Endometrium (tissue), 2 donors: Measurements from ENCODE around the gene ABCB6.

Source experiments
- FAIRE-seq: peaks from 2 replicates; lab custom pipeline; 2012; peaks lifted over from hg19 to GRCh38; lab: Jason Lieb, UNC
- donor health status: control.
- donor health status: control.

Gene ABCB6

DNA sequence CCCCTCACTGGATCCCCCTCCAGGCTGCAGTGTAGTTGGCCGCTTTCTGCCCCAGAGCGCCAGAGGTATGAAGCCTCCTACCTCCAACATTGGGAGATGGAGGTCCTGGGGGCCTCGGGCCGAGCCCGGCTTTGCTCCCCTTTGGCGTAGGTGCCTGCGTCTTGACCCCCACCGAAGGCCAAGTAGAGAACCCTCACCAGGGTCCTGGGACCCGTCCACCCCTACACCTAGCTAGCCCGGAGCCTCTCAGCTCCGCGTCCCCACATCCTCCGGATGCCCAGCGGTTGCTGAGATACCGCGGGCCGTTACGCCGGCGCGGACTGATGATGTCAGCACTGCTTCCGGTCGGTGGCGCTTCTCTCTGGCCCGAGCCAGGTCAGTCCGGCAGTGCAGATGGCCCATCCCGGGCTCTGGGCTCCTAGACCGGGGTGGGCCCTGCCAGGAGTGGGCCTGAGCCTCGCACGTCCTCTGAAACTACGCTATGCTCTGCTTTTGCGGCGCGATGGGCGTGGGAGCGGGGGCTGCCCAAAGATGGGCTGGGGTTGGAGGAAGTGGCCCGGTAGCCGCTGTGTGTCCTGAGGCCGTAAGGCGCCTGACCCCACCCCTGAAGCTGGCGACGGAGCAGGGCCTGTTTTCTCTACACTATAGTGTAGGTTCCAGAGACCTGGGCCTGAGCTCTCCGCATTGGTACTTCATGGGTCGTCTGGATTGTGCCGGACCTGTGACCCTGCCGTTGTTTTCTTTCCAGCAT is 26.6 kb upstream of the ABCB6 start, which contains the start of the genes GLB1L and STK16:
TSS of gene GLB1L (minus strand) at position 297 of the 751 bp plus-strand sequence. CDS start 1,871 bp downstream, outside the sequence.
TSS of gene STK16 (plus strand) at position 332 of the 751 bp plus-strand sequence. CDS start 521 bp downstream, outside the sequence.
- FAIRE-seq = no peak

DNA sequence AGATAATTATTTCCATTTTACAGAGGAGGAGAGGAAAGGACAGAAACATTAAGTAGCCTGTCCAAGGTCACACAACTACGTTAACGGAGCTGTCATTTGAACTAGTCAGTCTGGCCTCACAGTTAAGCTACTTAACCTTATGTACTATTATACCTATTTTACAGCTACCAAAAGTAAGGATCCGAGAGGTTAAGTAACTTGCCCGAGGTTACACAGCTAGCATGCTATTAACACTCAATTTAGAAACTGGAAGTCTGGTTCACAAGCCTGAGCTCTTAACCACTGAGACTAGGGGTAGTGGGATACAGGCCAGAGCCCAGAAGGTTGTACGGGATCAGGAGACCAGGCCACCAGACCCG is 26.0 kb upstream of the ABCB6 start:
- no peak for FAIRE-seq

DNA sequence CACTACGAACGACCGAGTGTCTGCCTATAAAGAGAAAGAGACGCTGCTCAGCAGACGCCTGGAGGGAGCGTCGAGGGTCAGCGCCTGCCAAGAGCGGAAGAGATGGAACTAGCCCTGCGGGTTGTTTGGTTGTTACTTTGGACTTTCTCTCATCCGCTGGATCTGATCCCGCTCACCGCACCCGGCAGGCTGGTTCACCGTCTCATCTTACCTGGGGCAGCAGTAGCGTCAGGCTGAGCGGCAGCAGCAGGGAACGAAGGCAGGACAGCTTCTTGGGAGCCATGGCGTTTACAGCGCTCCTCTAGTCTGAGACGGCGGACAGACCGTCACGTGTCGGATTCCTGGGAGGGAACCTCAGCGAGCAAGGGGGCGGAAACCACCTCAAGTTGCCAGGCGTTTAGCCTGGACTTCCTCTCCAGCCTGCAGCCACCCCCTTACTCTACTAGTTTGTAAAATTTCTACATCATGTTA is 24.6 kb upstream of the ABCB6 start:
- FAIRE-seq = no peak

DNA sequence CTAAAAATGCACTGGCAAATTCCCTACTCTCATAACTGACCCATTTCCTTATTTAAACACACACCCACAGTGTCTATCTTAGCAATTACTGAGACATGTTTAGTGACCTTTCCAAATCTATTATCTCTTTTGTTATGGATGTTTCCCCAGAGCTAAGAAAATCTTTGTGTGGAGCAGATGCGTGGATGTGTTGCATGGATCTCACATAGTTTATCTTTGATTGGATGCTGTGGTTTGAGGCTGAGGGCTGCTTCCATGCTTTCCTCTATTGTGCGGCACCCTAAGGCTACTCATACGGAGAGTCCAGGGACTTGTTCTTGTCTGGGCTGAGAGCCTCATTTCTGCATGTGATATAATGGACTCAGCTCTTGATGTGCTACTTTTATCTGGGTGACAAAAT is 15.6 kb upstream of the ABCB6 start:
- FAIRE-seq = no peak

DNA sequence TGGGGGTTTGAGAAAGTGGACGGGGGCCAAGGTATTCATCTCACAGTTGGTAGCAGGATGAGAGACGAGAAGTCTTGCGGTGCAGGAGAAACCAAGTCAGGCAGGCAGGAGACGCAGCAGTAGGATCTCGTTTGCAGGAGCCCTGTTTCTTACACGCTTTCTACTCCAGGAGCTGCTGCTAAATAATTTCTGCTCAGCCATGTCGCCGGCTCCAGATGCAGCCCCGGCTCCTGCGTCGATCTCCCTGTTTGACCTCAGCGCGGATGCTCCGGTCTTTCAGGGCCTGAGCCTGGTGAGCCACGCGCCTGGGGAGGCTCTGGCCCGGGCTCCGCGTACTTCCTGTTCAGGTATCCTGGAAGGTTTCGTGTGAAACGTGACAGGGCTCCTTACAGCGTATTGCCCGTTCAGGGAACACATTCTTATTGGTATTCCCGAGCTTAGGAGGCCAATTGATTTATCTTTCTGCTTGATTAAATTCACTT is 11.3 kb upstream of the ABCB6 start:
- no peak for FAIRE-seq

DNA sequence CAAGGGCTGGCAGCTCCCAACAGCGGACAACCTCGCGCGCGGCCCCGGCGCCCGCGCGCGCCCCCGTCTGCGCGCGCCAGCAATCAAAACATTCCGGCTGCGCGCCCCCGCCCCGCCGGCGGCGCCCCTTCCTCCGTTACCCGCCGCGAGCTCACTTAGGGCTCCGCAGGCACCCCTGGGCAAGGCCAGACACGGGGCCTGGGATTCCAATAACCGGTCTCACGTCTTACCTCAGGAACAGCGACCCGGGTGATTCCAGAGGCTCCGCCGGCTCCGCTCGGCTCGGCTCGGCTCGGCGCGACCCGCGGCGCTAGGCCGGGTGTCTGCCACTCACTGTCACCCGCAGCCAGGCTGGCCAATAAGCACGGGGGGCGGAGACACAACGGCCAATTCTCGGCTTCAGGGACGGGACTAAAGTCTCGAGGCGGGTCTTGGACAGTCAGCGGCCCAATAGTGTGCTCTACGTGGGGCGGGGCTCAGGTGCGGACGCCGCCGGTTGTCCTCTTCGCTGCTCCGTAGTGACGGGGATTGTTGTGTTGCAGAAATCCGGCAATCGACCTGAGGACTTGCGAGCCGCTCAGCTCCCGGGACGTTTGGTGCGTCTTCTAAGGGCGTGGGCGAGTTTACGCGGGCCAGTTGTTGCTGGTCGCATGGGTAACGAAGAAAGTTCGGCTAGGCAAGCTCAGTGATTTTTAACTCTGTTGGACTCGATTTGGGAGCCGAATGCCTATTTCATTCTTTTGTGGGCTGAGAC is 10.7 kb upstream of the ABCB6 start, which contains the start of the genes ANKZF1 and ATG9A:
TSS of gene ANKZF1 (plus strand) at position 502 of the 754 bp plus-strand sequence. CDS start 452 bp downstream, outside the sequence.
TSS of gene ATG9A (minus strand) at position 332 of the 754 bp plus-strand sequence. CDS start 1,612 bp downstream, outside the sequence.
- peak; percentile 92 for FAIRE-seq

DNA sequence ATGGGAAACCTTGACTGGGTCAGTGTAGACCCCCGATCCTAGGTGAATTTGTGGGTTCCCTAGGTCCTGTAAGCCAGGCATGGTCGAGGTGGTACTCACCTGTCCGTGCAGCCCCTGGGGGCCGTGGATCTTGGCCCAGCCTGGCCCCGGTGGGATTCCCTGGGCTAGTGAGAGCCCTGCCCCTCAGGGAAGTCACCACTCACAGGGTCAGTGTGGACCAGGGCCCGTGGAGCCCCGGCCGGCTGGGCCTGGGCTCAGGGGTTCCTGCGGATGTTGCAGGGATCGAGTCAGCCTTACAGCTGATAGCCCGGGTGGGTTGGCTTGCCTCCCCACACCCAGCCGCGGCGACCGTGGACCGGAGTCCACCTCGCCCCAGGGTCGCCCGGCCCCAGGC is 10.2 kb upstream of the ABCB6 start:
- no peak for FAIRE-seq

DNA sequence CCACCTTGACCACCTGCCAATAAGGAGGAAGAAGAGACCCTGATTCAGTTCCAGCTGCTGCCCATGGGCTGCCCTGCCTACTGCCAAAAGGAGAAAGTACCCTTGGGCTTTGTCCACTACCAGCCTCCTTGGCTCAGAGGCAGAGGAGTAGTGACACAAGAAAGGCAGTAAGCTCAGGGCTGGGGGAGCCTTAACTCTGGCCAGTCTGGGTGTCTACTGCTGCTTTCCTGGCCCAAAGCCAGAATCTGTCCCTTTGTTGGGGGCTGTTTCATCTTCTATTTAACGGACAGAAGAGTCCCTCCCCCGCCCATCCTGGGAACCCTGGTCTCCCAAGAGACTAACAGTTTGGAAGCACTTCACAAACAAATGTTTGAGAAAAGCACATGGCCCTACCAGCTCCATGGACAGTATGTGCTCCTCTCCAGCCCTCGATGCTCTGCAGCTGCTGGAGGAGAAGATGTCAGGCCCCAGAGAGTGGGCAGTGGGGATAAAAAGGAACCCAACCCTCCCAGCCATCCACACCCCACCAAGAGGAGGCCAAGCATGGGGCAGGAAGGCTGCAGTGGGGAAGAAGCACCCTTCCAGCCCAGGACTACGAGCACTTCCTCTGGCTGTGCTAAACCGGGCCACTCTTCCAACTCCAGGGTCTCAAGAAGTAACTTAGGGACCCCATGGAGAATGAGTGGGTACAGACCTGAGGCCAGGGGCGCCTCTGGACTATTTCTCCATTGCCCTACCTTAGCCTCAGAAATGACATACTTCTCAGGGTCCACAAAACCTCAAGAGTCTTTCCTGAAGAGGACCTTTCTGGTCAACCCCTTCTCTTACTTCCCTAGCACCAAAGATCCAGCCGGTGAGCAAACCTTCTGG is 9.5 kb upstream of the ABCB6 start:
- no peak for FAIRE-seq

DNA sequence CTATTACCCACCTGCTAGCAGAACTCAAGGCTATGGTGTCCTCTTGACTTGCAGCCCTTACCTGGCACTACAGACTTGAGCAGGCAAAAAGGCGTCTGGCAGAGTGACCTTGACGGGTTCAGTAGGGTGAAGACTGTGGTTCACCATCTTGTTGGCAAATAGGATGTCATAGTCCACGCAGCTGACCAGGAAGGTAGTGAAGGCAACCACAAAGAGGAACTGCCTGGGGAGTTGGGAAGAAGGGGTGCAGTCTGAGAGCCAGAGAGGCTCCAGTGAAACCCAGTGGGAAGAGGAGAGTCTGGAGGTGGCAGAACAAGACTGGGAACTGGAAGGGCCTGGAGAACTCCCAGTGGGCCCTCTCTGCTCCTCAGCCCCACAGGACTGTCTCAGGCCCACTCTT is 6.6 kb upstream of the ABCB6 start:
- no peak for FAIRE-seq

DNA sequence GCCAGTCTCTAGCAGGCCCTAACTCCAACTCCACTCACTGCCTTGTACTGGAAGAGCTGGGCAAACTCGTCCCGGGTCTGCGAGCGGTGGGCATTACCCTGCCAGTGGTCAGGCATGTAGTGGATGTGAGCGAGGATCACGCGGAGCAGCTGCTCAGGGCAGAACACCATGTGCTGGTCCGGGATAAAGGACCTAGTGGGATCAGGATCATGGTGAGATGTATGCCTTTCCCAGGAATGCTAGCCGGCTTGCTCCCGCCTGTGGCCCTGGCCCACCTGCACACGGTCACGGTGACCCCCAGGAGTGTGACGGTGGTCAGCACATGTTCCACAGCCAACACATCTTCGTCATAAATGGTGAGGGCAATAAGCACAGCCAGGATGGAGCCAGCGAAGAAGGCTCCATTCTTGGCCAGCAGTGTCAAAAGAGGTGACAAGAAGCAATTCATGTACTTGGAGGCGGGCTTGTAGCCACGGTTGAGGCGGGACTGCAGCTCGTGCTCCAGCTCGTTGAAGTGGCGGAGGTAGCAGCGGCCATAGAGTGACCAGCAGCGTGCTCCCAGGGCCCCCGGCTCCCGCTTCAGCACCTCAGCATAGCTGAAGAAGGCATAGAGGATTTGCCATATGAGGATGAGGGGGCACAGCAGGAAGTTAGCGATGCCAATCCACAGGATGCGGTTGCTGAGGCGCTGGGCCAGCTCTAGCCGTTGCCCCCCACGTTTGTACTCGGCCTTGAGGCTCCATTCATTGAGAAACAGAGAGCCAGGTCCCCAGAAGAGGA is 5.3 kb upstream of the ABCB6 start:
- no peak for FAIRE-seq

DNA sequence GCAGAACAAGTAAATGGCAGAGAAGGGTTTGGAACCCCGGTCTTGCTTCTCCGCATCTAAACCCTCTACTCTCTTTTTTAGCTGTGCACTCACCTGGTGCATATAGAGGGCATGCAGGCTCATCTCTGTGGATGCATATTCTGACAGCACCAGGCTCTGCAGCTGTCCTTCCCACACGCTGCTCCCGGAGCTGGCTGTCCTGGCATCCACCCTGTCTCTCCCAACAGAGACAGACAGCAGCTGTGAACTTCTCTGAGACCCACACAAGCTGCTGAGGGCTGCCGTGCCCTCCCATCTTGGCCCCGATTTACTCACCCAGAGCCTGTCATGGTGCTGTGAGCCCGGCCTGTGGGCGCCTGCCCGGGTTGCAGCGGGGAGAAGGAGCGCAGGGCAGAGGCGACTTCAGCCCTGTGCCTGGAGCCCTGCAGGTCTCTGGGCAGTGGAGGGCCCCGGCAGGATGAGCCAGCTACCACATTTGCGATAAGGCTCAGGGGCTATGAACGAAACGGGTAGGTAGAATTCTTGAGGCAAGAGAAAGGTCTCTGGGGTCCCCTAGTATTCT is 3.3 kb upstream of the ABCB6 start:
- no peak for FAIRE-seq

DNA sequence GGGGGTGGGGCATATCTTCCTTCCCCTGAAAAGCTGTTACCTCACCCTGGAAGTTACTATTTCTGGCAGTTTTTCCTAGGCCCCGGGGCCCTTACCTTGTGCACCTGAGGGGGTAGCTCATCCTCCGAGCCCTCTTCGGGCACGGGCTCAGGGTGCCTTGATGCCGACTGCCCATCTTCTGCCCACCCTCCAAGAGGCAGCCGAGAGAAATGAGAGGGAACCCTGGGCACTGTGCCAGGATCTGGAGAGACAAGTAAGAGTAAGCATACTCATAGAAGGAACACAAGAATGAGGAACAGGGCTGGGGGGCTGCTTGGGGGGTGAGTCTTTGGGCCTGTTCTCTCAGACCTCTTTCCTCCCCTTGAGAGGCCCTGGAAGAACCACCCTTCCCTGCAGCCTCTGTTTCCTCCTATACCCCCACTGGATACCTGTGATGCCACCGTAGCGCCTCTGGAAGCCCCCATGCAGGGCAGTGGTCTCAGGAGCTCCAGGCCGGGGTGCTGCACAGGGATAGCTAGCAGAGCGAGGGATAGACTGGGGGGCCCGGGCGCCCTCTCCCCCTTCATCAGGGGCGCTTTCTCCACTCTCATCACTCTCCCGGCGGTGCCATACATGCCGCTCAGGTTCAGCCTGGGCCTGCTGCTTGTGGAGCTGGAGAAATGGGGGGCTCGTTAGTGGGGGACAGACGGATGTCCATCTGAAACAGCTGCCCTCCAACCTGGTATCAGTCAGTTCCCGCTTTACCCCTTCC is 2.1 kb upstream of the ABCB6 start:
- no peak for FAIRE-seq

DNA sequence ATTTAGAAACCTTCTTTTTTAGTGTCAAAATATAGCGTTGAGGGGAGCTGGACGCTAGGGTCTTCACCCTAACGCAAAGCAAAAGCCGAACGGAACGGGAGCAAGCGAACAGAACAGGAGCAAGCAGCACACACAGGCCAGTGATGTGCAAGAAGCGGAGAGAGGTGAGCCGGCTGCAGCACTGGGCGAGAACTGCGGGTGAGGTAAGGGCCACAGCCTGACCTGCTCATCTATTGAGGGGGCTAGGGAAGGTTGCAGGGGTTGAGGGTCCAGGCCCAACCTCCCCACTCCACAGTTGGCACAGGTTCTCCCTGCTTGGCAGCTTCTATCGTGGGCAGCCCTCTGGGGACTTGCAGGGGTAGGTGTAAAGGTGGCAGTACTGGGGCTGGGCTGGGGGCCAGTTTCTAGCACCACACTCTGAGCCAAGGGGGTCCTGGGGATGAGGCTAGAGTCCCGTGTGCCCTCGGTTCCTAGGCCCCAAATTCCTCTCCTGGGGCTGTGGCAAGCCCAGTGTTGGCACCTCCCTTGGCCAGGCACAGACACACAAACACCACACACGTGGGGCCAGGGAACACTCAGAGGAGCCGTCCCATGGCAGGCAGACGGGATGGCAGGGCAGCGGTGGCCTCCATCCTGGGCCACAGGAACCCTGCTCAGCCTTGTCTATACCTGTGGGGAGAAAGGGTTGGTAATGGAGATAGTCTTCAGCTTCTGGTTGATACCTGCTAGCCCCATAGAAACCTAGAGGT is 1.2 kb upstream of the ABCB6 start:
- no peak for FAIRE-seq

DNA sequence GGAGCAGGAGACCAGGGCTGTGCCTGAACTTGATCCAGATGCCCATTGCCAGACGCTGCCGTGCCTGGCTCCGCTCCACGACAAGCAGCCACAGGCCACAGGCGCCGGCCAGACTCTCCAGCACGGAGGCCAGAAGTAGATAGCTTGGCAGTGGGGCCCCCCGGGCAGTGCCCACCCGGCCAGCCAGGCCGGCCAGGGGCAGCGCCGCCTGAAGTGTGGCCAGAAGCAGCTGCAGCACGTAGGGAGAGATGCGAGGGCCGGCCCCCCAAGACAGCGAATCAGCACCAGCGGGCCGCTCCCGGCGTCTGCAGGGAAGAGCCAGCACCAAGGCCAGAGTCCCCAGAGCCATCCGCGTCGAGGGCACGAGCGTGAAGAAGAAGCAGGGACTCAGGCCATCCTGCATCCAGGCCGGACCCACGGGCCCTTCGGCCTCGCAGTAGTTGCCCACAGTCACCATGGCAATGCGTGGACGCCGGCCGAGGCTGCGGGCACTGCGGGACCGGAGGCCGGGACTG is 484 bp downstream of the ABCB6 start:
- no peak for FAIRE-seq

DNA sequence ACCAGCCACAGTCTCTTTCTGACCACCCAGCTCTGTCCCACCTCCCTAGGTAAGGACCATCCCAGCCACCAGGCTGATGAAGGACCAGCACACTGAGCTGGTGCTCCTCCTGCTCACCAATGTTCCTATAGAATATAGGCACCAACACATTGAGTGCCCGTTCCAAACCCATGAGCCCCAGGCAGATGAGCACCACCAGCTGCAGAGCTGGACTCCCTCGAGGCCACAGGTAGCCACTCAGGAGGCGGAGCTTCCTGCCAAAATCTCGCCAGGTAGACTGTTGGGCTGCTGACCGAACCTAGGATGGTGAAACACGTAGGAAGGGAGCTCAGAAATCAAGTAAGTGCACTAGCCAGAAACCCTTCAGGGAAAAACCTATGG is 2.2 kb downstream of the ABCB6 start:
- FAIRE-seq = no peak

DNA sequence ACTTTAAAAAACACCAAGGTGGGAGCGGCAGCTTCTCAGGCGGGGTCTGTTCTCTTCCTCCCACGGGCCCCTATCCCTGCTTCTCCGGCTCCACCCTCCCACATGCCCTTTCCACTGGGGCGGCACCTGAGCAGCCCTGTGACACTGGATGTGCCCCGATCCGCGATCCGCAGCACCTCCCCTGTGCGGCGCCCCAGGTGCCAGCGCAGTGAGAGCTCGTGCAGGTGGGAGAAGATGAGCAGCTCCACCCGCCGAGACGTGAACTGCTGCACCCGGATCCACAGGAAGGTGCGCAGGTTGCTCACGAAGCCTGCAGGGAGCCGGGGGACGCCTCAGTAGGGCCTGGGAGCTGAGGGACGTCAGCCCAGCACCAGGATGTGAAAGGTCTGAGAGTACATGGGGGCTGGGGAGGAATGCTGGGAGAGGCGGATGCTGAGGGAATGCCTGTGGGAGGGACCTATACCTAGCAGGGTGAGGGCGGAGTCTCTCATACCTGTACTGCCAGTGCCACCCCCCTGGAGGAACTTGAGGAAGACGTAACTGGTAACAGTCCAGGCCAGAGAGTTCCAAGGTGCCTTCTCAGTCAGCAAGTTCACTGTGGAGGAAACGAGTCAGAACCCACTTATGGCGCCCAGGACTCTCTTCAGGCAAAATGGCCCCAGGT is 2.8 kb downstream of the ABCB6 start:
- FAIRE-seq = no peak

DNA sequence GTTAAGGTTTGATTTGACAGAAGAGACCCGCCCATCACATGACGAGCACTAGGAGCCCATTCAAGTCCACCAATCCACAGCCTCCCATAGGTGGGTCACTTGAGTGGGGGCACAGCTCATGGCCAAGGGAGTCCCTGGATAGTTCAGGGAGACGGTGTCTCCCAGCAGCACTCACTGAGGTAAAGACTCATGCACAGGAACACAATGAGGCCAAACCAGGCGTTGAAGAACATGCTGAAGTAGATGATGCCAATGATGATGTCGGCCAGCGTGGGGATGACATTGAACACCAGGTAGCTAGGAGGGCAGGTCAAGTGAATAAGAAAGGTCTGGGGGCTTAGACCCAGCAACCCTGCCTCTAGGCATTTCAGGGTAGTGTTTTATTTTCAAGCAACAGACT is 4.0 kb downstream of the ABCB6 start:
- no peak for FAIRE-seq

DNA sequence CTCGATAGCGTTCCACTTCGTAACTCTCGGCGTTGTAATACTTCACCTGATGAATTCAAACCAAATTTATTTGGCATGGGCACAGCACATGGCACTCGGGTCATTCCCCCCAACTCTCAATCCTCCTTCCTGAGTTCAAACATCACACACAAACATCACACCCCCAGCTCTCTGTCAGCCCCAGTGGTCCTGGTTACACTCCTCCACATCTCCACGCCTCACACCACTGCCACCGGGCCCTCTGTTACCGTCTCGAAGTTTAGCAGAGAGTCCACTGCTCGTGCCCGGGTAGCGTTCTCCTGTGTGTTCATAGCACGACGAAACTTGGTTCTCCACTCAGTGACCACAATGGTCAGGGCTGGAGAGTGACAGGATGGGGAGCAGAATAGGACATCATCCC is 4.6 kb downstream of the ABCB6 start:
- FAIRE-seq = no peak
